ENCODE data around the gene OPCML. TPM values are rescaled to one million over a fixed set of nuclear protein-coding genes. Genes with fewer than 3 reads are reported as not detected.

The OPCML gene
- polyA plus RNA-seq, 1 donor from 2014 or later = not detected

DNA sequence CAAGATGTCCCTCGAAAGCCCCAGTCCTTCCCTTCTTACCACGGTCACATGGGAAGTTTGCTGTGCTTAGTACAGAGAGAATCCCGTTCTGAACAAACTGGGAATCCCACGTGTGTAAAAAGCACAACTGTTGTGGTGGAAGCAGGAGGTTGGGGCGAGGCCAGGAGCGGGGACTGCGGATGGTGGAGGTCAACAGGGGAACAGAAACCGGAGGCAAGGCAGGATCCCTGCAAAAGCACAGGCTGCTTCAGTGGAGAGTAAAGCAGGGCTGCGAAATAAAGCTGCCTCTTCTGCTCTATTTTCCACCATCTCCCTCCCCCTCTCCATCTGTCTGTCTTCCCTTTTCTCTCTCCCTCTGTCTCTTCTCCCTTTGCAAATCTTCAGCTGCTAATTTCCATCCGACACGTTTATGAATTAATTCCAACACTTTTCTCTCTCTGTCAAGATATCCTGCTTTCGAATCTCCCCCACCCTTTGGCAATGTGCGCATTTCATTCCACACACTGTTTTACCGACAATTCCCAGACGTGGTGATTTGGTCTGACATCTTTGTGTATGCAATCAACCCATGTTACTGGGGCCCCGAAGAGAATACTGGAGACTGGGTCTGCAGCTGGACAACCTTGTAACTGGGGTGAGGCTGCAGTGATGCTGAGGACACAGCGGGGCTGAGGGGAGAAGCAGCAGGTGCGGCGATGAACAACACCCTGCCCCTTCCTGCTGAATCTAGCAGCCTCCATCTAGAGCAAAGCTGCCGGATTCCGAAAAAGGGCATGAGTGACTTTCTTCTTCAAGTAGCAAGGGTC lies 571.8 kb downstream of the OPCML start:
- H3K27me3 Mint-ChIP-seq = no peaks in the 10 kb centered on the region

DNA sequence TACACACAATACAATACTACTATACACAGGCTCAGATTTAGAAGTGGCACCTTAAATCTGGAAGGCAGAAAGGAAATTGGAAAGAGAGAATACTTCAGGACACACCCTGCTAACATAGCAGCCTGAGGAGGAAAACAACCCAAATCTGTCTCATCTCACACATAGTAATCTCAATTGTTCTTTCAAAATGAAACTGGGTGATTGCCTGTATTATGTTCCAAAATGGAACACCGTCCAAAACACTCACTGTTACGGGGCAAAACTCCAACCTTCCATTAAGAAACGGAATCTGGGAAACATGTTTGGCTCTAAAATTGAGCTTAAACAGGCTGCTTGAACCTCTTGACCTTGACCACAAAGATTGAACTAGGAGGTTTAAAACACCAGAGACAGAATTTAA lies 572.6 kb downstream of the OPCML start:
- no peaks in the 10 kb centered on the region for H3K4me1 Mint-ChIP-seq
- H3K27ac Mint-ChIP-seq = no peak overlapping the region

More for the DNA sequence above, 571.8 kb downstream of the OPCML start:
- H3K36me3 Mint-ChIP-seq = no peaks in the 10 kb centered on the region
- H3K4me1 Mint-ChIP-seq = no peaks in the 10 kb centered on the region
- H3K4me3 Mint-ChIP-seq = no peak overlapping the region
- peaks cover 2 to 10% (median 7%) of the 10 kb centered on the region in 3 donors for H3K9me3 Mint-ChIP-seq
- no peak overlapping the region for H3K27ac Mint-ChIP-seq

GRCh38 chr11:132957881-132958280 lies 574.4 kb downstream of the OPCML start:
- H3K4me3 Mint-ChIP-seq = no peak overlapping the region
- peaks cover 2 to 7% (median 3%) of the 10 kb centered on the region in 3 donors for H3K9me3 Mint-ChIP-seq
- H3K27me3 Mint-ChIP-seq = no peaks in the 10 kb centered on the region
- H3K27ac Mint-ChIP-seq = no peak overlapping the region
- no peaks in the 10 kb centered on the region for H3K4me1 Mint-ChIP-seq
- H3K36me3 Mint-ChIP-seq = no peaks in the 10 kb centered on the region

More for the DNA sequence above, 572.6 kb downstream of the OPCML start:
- Mint-ChIP-seq H3K9me3 (peaks cover 2 to 7% (median 5%) of the 10 kb centered on the region in 3 donors), H3K36me3 (no peaks in the 10 kb centered on the region), H3K4me3 (no peak overlapping the region), H3K27me3 (no peaks in the 10 kb centered on the region)

DNA sequence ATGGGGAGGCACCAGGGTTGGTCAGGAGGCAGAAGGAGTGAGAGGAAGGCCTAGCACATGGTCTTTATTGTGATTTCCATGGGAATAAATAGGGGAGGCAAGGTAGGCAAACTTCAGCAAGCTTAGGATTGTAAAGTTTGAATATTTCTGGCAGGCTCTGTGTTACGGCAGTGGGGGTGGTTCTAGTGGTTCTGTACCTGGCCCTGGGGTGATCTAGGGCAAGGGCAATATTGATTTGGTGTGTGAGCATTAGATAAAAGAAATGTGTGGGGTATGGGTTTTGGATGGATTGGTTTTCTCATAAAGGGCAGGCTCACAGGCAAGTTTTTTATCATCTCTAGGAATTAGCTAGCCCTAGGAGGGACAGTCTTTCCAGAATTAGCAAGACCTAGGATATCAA lies 584.0 kb downstream of the OPCML start:
- H3K27me3 Mint-ChIP-seq = peaks cover 12% of the 10 kb centered on the region
- peaks cover 0 to 1% (median 0%) of the 10 kb centered on the region in 3 donors for H3K4me1 Mint-ChIP-seq
- peaks cover 0 to 2% (median 0%) of the 10 kb centered on the region in 3 donors for H3K9me3 Mint-ChIP-seq
- peak overlapping the region in 1 of 3 donors; percentile 6 for H3K27ac Mint-ChIP-seq
- no peak overlapping the region for H3K4me3 Mint-ChIP-seq
- H3K36me3 Mint-ChIP-seq = no peaks in the 10 kb centered on the region

- H3K4me3 Mint-ChIP-seq = no peak overlapping the region
- peaks cover 0 to 2% (median 0%) of the 10 kb centered on the region in 3 donors for H3K4me1 Mint-ChIP-seq
- no peaks in the 10 kb centered on the region for H3K36me3 Mint-ChIP-seq
- peaks cover 20% of the 10 kb centered on the region for H3K27me3 Mint-ChIP-seq
- H3K9me3 Mint-ChIP-seq = no peaks in the 10 kb centered on the region
- no peak overlapping the region for H3K27ac Mint-ChIP-seq
These were observed 587.7 kb downstream of the OPCML start for GRCh38 chr11:132944569-132944944.

- Mint-ChIP-seq H3K36me3 (no peaks in the 10 kb centered on the region), H3K9me3 (no peaks in the 10 kb centered on the region), H3K4me1 (peaks cover 0 to 2% (median 0%) of the 10 kb centered on the region in 3 donors), H3K4me3 (no peak overlapping the region), H3K27me3 (peaks cover 20% of the 10 kb centered on the region), H3K27ac (no peak overlapping the region)
These were observed 588.4 kb downstream of the OPCML start for GRCh38 chr11:132943706-132944568.

GRCh38 chr11:132943357-132943705 lies 589.0 kb downstream of the OPCML start:
- Mint-ChIP-seq H3K27me3 (peaks cover 20% of the 10 kb centered on the region), H3K27ac (no peak overlapping the region), H3K36me3 (no peaks in the 10 kb centered on the region), H3K4me3 (no peak overlapping the region), H3K4me1 (peaks cover 0 to 2% (median 0%) of the 10 kb centered on the region in 3 donors), H3K9me3 (no peaks in the 10 kb centered on the region)

GRCh38 chr11:132942611-132943356 lies 589.5 kb downstream of the OPCML start:
- peaks cover 20% of the 10 kb centered on the region for H3K27me3 Mint-ChIP-seq
- H3K27ac Mint-ChIP-seq = no peak overlapping the region
- no peak overlapping the region for H3K4me3 Mint-ChIP-seq
- H3K9me3 Mint-ChIP-seq = no peaks in the 10 kb centered on the region
- peaks cover 0 to 2% (median 0%) of the 10 kb centered on the region in 3 donors for H3K4me1 Mint-ChIP-seq
- no peaks in the 10 kb centered on the region for H3K36me3 Mint-ChIP-seq

DNA sequence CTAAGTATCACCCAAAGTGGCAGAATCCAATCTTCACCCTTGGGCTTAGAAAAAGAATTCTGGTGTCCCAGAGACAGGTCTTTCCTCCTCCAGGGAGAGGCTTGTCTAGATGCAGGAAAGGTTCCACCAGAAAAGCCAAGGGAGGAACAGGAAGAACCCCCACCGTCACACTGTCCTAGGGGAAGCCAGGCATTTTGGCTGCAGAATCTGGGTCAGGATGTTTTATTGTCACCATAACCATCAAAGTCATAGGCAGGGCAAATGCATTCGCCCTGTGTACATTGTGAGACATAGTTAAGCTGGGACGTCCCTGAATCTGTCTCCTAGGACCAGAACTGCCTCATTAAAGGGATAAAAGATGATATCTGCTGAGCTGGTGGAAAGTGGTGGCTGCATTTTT lies 590.5 kb downstream of the OPCML start:
- Mint-ChIP-seq H3K27me3 (peaks cover 19% of the 10 kb centered on the region), H3K36me3 (no peaks in the 10 kb centered on the region), H3K9me3 (no peaks in the 10 kb centered on the region), H3K4me3 (no peak overlapping the region), H3K27ac (no peak overlapping the region), H3K4me1 (peaks cover 0 to 2% (median 0%) of the 10 kb centered on the region in 3 donors)

DNA sequence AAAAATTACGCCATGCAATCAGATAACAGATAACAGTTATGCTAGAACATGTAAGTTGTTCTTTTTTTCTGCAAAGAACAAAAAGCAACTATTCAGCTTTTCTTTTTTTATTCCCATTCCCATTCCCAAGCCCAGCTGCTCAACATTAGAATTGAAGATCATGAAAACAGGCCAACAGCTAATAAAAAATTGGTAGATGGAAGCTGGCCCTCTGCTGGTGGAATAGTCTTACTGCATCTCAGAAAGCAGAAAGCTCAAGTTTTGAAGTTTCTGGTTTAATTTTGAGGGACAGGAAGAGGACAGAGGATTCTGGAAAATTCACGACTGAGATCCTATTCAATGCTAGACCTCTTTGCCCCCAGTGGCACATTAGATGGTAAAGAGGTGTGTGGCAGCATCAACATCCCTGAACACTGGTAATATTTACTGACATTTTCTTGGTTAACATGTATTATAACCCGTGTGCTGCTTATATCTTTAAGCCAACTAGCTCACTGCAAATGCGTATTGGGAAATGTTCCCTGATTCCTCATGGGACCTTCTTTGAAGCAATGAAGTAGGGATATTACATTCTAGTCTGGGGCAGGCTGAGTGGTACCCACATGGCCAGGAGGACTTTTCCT lies 591.2 kb downstream of the OPCML start:
- H3K4me3 Mint-ChIP-seq = no peak overlapping the region
- H3K9me3 Mint-ChIP-seq = no peaks in the 10 kb centered on the region
- H3K36me3 Mint-ChIP-seq = no peaks in the 10 kb centered on the region
- H3K27me3 Mint-ChIP-seq = peaks cover 19% of the 10 kb centered on the region
- peaks cover 0 to 2% (median 0%) of the 10 kb centered on the region in 3 donors for H3K4me1 Mint-ChIP-seq
- H3K27ac Mint-ChIP-seq = no peak overlapping the region

DNA sequence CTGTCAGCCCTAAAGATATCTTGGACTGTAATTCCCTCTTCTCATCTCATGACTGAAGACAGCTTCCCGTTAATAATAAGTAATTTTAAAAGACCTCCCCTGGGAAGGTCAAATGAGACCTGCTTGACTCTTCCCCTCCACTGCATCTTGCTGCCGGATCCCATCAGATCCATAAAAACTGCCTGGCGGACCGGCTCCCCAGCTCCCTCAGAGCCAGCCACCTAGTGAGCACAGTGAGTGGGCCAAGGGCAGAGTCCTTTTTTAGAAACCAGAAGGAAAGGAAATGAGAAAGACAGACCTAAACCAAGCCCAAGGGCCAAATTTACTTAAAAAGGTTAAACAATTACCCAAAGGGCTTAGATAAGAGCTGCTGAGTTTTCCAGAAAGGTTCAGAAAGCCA lies 595.3 kb downstream of the OPCML start:
- Mint-ChIP-seq H3K27ac (no peak overlapping the region), H3K4me1 (no peaks in the 10 kb centered on the region), H3K27me3 (no peaks in the 10 kb centered on the region), H3K4me3 (peak overlapping the region in 1 of 4 donors; percentile 38), H3K36me3 (no peaks in the 10 kb centered on the region), H3K9me3 (no peaks in the 10 kb centered on the region)

DNA sequence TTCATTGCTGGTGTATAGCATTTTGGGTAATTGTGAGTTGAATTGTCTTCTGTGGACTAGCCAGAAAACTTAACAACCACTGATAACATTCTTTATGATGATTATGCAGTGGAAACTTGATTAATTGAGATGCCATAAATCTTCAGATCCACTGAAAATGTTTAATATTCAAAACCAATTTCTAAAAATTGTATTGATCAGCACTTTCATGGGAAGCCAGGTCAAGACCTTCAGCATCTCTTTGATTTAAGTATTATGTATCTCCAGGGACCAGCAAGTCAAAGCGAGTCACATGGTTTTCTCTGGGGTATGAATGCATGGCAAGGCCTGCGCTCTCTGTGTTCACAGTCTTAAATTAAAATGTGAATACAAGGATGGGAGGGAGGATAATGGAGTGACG lies 596.9 kb downstream of the OPCML start:
- Mint-ChIP-seq H3K4me3 (no peak overlapping the region), H3K36me3 (no peaks in the 10 kb centered on the region), H3K9me3 (no peaks in the 10 kb centered on the region), H3K27ac (no peak overlapping the region), H3K4me1 (no peaks in the 10 kb centered on the region), H3K27me3 (no peaks in the 10 kb centered on the region)

DNA sequence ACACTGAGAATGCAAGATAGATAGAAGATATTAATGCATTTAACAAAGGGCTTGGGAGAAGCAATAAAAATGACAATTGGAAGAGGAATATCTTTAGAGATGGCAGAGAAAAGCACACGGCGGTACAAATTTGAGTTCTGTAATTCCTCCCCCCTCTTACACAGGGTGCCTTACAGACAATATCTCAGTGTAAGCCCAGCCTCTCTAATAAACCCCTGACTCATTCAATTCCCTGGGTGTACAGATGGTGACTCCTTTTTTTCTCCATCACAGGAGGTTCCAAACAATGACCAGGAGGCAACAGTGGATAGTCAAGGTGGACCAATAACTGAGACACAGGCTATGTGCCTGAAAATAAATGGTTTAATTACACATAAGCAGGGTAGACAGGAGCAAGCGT lies 598.6 kb downstream of the OPCML start:
- no peaks in the 10 kb centered on the region for H3K27me3 Mint-ChIP-seq
- H3K36me3 Mint-ChIP-seq = no peaks in the 10 kb centered on the region
- H3K4me1 Mint-ChIP-seq = no peaks in the 10 kb centered on the region
- peaks cover 0 to 3% (median 0%) of the 10 kb centered on the region in 3 donors for H3K9me3 Mint-ChIP-seq
- no peak overlapping the region for H3K4me3 Mint-ChIP-seq
- H3K27ac Mint-ChIP-seq = no peak overlapping the region

DNA sequence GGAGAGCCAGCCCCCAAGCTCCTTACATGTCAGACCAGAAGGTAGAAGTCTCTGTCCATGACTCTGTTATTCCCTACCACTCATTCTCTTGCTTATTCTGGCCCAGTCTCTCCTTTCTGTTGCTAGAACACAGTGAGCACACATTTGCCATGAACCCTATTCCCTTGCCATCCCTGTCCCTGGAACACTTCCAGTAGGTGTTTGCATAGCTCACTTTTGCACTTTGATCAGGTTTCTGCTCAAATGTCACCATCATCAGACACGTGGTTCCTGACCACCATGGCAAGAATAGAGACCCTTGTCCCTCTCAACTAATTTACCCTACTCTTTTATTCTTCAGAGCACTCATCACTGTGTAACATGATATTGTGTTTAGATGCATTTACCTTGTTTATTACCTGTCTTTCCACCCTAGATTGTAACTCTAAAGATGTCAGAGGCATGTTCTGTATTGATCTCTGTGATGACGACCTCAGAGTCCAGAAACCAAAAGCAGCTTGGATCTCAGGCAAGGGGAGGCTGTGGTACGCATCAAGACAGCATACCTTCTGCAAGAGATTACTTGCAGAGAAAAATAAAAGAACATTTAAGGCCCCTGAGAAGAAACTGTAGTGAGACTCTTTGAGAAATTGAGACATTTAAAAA lies 606.4 kb downstream of the OPCML start:
- Mint-ChIP-seq H3K9me3 (peaks cover 0 to 4% (median 1%) of the 10 kb centered on the region in 3 donors), H3K36me3 (no peaks in the 10 kb centered on the region), H3K27me3 (no peaks in the 10 kb centered on the region), H3K4me1 (no peaks in the 10 kb centered on the region), H3K27ac (no peak overlapping the region), H3K4me3 (no peak overlapping the region)
